CD4-positive, alpha-beta T cell treated with Interleukin-2 at 100 ng/mL for 4 hours (primary cell): ENCODE results near the gene C16orf90.

Experiments used
- DNase-seq: peaks from one replicate; pipeline ENCODE4 v3.0.0-alpha.2; 2020; ENCODE audit warnings: low spot score

The C16orf90 gene

GRCh38 chr16:3461151-3461550 is 34.1 kb downstream of the C16orf90 start:
- peak; percentile 37 for DNase-seq

GRCh38 chr16:3460585-3460984 is 34.7 kb downstream of the C16orf90 start:
- no peak for DNase-seq

GRCh38 chr16:3460121-3460520 is 35.2 kb downstream of the C16orf90 start:
- no peak for DNase-seq

- no peak for DNase-seq
Observed at GRCh38 chr16:3459401-3460090, 35.7 kb downstream of the C16orf90 start.

GRCh38 chr16:3458852-3459361 is 36.4 kb downstream of the C16orf90 start:
- DNase-seq, result peak; percentile 26

GRCh38 chr16:3458278-3458851 is 36.9 kb downstream of the C16orf90 start:
- DNase-seq, result no peak

GRCh38 chr16:3457434-3458252 is 37.6 kb downstream of the C16orf90 start:
- peak; percentile 88 for DNase-seq

- no peak for DNase-seq
Observed at GRCh38 chr16:3454631-3455147, 40.6 kb downstream of the C16orf90 start.

GRCh38 chr16:3454093-3454492 is 41.2 kb downstream of the C16orf90 start:
- no peak for DNase-seq

- DNase-seq, result no peak
Observed at GRCh38 chr16:3444032-3444388, 51.3 kb downstream of the C16orf90 start.
